ENCODE data around the gene ZP3. TPM values are rescaled to one million over a fixed set of nuclear protein-coding genes. Genes with fewer than 3 reads are reported as not detected.
"Not testable (repeated sequence)": the region's sequence is repeated elsewhere in the genome, so short reads cannot be mapped to it uniquely, and the experiment has no call there.

ZP3 gene
- total and polyA plus RNA-seq, 2 experiments from 2014 or later = 4.5 to 4.9 TPM

DNA sequence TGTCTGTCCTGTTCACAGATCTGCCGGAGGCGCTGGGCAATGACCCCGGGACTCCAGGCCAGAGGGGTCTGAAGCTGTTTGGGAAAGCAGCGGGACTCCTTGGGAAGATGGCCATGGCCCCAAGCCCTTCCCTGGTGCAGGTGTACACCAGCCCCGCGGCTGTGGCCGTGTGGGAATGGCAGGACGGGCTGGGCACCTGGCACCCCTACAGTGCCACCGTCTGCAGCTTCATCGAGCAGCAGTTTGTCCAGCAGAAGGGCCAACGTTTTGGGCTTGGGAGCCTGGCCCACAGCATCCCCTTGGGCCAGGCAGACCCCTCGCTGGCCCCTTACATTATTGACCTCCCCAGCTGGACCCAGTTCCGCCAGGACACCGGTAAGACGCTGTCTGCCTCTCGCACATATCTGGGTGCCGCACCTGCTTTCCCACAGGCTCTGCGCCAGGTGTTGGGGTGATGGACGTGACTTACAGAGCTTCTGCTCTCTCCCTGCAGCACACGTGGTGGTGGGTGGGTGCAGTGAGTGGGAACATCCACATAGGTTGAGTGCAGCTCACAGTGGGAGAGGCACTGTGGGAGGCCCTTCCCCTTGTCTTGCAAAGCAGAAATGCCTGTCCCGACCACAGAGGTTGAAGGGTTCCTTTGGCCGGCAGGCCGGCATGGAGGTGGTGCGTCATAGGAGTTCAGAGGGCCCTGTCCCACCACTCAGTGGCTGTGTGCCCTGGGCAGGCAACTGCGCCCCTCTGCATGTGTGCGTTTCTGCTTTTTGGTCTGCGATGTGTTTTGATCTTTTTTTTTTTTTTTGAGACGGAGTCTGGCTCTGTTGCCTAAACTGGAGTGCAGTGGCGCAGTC, 55.9 kb downstream of the ZP3 start:
- H3K27ac ChIP-seq; H4K20me1 ChIP-seq (ENCODE audit: insufficient read depth); in situ Hi-C loops (cut with MboI); H2AFZ ChIP-seq; H3K9ac ChIP-seq; H3K4me2 ChIP-seq (ENCODE audit: unreplicated experiment); H3K9me2 ChIP-seq (ENCODE audit: insufficient read depth); H3K4me3 ChIP-seq; H3K27me3 ChIP-seq (replicated peaks; ENCODE audit: insufficient read depth); H3K9me3 ChIP-seq (ENCODE audit: low read depth); H3K36me3 ChIP-seq (ENCODE audit: low read depth); H3K4me1 ChIP-seq (ENCODE audit: insufficient read depth); H3K79me2 ChIP-seq (ENCODE audit: insufficient read depth); H3F3A ChIP-seq (ENCODE audit: insufficient read depth); DNase-seq: not testable (repeated sequence)
- WGBS, 2 experiments (ENCODE audit: low coverage in 1 of 2, low lambda C conversion rate in 2 of 2, missing lambda C conversion rate in 2 of 2) = 93 to 95% methylated on average over 24 to 28 of the region's 29 CpGs

DNA sequence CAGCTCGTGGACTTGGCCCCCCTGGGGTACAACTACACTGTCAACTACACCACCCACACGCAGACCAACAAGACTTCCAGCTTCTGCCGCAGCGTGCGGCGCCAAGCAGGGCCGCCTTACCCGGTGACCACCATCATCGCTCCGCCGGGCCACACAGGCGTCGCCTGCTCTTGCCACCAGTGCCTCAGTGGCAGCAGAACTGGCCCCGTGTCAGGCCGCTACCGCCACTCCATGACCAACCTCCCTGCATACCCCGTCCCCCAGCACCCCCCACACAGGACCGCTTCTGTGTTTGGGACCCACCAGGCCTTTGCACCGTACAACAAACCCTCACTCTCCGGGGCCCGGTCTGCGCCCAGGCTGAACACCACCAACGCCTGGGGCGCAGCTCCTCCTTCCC, 57.9 kb downstream of the ZP3 start:
- H3K27me3 ChIP-seq (replicated peaks; ENCODE audit: insufficient read depth); in situ Hi-C loops (cut with MboI); H3K4me3 ChIP-seq; H3K9ac ChIP-seq; DNase-seq; H3K4me1 ChIP-seq (ENCODE audit: insufficient read depth); H4K20me1 ChIP-seq (ENCODE audit: insufficient read depth); H3K27ac ChIP-seq; H3K9me3 ChIP-seq (ENCODE audit: low read depth); H3K79me2 ChIP-seq (ENCODE audit: insufficient read depth); H2AFZ ChIP-seq; H3F3A ChIP-seq (ENCODE audit: insufficient read depth); H3K36me3 ChIP-seq (ENCODE audit: low read depth); H3K4me2 ChIP-seq (ENCODE audit: unreplicated experiment); H3K9me2 ChIP-seq (ENCODE audit: insufficient read depth): not testable (repeated sequence)
- WGBS, 2 experiments (ENCODE audit: low coverage in 1 of 2, low lambda C conversion rate in 2 of 2, missing lambda C conversion rate in 2 of 2) = 95 to 98% methylated on average over 15 to 24 of the region's 24 CpGs

DNA sequence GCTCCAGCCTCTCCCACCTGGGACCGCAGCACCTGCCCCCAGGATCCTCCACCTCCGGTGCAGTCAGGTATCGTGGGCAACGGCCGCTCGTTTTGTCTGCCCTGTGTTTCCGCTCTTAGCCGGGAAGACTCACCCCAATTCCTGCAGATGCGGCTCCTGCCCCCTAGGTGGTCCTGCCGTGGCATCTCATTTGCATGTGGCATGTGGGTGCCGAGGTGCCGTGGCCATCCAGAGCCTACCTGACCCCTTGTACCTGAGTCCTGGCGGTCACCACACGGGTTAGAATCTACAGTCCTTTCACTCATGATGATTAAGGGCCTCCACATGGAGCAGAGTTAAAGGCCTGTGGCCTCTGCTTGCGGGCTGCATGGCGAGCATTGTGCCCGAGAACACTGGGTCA, 58.3 kb downstream of the ZP3 start:
- H3K4me2 ChIP-seq (ENCODE audit: unreplicated experiment); H3K4me1 ChIP-seq (ENCODE audit: insufficient read depth); in situ Hi-C loops (cut with MboI); H3K9me3 ChIP-seq (ENCODE audit: low read depth); H3K9me2 ChIP-seq (ENCODE audit: insufficient read depth); H3K9ac ChIP-seq; H3K79me2 ChIP-seq (ENCODE audit: insufficient read depth); H3F3A ChIP-seq (ENCODE audit: insufficient read depth); H2AFZ ChIP-seq; H3K27me3 ChIP-seq (replicated peaks; ENCODE audit: insufficient read depth); H3K36me3 ChIP-seq (ENCODE audit: low read depth); H3K27ac ChIP-seq; H4K20me1 ChIP-seq (ENCODE audit: insufficient read depth); DNase-seq; H3K4me3 ChIP-seq: not testable (repeated sequence)
- 88 to 96% methylated on average over 6 to 17 of the region's 17 CpGs for WGBS, 2 experiments (ENCODE audit: low coverage in 1 of 2, low lambda C conversion rate in 2 of 2, missing lambda C conversion rate in 2 of 2)

DNA sequence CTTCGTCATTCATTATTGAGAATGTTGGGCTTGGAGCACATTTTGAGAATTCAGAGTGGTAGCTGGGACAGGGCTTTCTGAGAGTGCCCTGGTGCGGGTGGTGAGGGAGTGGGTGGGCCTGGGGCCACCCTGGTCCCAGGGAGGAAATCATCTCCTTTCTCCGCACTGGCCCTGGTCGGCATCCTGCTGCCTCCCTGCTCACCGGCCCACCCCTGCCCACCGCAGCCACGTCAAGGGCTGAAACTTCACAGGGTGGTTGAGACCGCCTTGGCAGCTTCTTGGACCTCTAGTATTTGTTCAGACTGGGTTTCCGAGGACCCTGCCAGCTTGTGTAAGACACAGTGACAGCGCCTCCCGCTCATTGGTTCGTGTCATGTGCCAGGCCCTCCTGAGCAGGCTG, 59.7 kb downstream of the ZP3 start:
- H3K27me3 ChIP-seq (replicated peaks; ENCODE audit: insufficient read depth); H3K4me1 ChIP-seq (ENCODE audit: insufficient read depth); H3K27ac ChIP-seq; H4K20me1 ChIP-seq (ENCODE audit: insufficient read depth); DNase-seq; H3K9me2 ChIP-seq (ENCODE audit: insufficient read depth); H3F3A ChIP-seq (ENCODE audit: insufficient read depth); H2AFZ ChIP-seq; H3K4me2 ChIP-seq (ENCODE audit: unreplicated experiment); in situ Hi-C loops (cut with MboI); H3K4me3 ChIP-seq; H3K79me2 ChIP-seq (ENCODE audit: insufficient read depth); H3K9me3 ChIP-seq (ENCODE audit: low read depth); H3K9ac ChIP-seq; H3K36me3 ChIP-seq (ENCODE audit: low read depth): not testable (repeated sequence)
- no CpG with 5 or more reads among the region's 12 CpGs for WGBS, 2 experiments (ENCODE audit: low coverage in 1 of 2, low lambda C conversion rate in 2 of 2, missing lambda C conversion rate in 2 of 2)

DNA sequence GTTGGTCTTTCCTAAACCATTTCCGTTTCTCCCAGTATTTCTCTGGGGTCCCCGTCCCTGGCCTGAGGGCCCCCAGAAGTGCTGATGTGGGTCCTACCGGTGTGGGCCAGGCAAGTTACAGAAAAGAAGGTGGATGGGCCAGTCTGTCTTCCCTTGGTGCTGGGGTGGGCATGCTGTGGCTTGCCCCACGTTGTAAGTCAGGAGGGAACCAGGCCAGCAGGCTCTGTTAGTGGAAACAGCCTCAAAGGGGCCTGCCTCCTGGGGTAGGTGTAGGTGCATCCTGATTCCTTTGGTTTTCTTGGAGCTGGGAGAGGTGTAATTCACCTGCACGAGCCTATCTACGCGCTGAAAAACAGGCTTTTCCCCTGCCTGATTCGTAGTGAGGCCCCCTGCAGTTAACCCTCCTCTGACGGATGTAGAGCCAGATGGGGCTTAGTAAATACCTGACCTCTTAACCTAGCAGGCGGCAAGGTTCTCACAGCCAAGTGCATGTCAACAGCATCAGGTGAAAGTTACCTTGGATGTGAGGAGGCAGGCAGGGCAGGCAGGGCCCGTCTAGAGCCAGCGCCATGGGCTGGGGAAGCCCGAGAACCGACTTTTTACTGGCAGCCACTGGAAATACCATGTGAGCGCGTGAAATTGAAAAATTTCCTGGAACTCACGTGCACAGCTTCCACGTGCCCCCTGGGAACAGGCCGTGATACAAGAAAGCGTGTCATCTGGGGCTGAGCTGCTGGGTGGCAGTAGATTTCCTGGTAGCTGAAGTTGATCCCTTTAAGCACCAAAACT, 61.3 kb downstream of the ZP3 start:
- 80 to 82% methylated on average over 2 to 4 of the region's 20 CpGs for WGBS, 2 experiments (ENCODE audit: low coverage in 1 of 2, low lambda C conversion rate in 2 of 2, missing lambda C conversion rate in 2 of 2)
- H3K79me2 ChIP-seq (ENCODE audit: insufficient read depth); H3K9ac ChIP-seq; H3K9me2 ChIP-seq (ENCODE audit: insufficient read depth); H3K27ac ChIP-seq; in situ Hi-C loops (cut with MboI); DNase-seq; H4K20me1 ChIP-seq (ENCODE audit: insufficient read depth); H3K9me3 ChIP-seq (ENCODE audit: low read depth); H3K4me3 ChIP-seq; H2AFZ ChIP-seq; H3K27me3 ChIP-seq (replicated peaks; ENCODE audit: insufficient read depth); H3K4me2 ChIP-seq (ENCODE audit: unreplicated experiment); H3K36me3 ChIP-seq (ENCODE audit: low read depth); H3F3A ChIP-seq (ENCODE audit: insufficient read depth); H3K4me1 ChIP-seq (ENCODE audit: insufficient read depth): not testable (repeated sequence)

DNA sequence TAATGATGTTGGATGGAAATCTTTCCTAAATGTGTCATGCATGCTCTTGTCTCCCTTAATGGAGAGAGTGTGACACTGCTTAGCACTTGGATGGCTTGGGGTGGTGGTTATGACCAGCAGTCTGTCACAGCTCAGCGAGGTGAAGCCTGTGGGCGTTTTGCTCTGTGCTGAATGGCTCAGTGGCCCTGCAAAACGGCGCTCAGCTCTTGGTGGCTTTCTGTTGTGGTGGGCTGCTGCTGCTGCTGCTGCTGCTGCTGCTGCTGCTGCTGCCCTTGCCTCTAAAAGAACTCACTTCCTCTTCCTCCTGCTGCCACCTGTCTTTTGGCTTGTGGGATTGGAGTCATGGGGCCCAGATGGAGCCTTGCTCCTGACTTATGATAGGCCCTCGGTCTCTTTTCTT, 61.9 kb downstream of the ZP3 start:
- H3K4me1 ChIP-seq (ENCODE audit: insufficient read depth); in situ Hi-C loops (cut with MboI); DNase-seq; H3K36me3 ChIP-seq (ENCODE audit: low read depth); H3K9me3 ChIP-seq (ENCODE audit: low read depth); H3K79me2 ChIP-seq (ENCODE audit: insufficient read depth); H4K20me1 ChIP-seq (ENCODE audit: insufficient read depth); H3K27ac ChIP-seq; H3K9me2 ChIP-seq (ENCODE audit: insufficient read depth); H3K9ac ChIP-seq; H3F3A ChIP-seq (ENCODE audit: insufficient read depth); H3K4me2 ChIP-seq (ENCODE audit: unreplicated experiment); H3K27me3 ChIP-seq (replicated peaks; ENCODE audit: insufficient read depth); H2AFZ ChIP-seq; H3K4me3 ChIP-seq: not testable (repeated sequence)
- 63% methylated on average over 2 of the region's 5 CpGs; no CpG with 5 or more reads in 1 of the 2 experiments for WGBS, 2 experiments (ENCODE audit: low coverage in 1 of 2, low lambda C conversion rate in 2 of 2, missing lambda C conversion rate in 2 of 2)

DNA sequence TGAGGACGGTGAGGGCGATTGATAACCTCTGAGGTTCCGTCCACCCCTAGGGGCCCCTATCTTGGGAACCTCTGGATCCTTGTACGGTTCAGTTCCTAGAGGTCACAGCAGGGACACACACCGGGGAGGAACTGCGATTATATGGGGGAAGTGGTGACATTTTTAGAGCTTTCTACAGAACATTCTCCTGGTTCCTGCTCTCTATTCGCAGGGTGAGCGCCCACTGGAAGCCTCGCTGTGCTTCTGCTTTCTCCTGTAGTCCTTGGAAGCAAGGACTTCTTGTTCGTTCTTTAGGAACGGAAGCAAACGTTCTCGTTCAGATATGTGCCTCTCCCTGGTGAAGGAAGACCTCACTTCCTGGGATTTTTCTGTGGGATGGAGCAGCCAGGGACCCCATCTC, 63.2 kb downstream of the ZP3 start:
- WGBS, 2 experiments (ENCODE audit: low coverage in 1 of 2, low lambda C conversion rate in 2 of 2, missing lambda C conversion rate in 2 of 2) = 83 to 100% methylated on average over 4 to 12 of the region's 13 CpGs
- in situ Hi-C loops (cut with MboI); H3K4me3 ChIP-seq; H3K36me3 ChIP-seq (ENCODE audit: low read depth); H3F3A ChIP-seq (ENCODE audit: insufficient read depth); H3K9ac ChIP-seq; DNase-seq; H3K27ac ChIP-seq; H4K20me1 ChIP-seq (ENCODE audit: insufficient read depth); H3K9me3 ChIP-seq (ENCODE audit: low read depth); H3K79me2 ChIP-seq (ENCODE audit: insufficient read depth); H2AFZ ChIP-seq; H3K4me2 ChIP-seq (ENCODE audit: unreplicated experiment); H3K4me1 ChIP-seq (ENCODE audit: insufficient read depth); H3K27me3 ChIP-seq (replicated peaks; ENCODE audit: insufficient read depth); H3K9me2 ChIP-seq (ENCODE audit: insufficient read depth): not testable (repeated sequence)
